ENCODE measurements around the gene KIAA1549. TPM values are rescaled to one million over a fixed set of nuclear protein-coding genes. Genes with fewer than 3 reads are reported as not detected.

The KIAA1549 gene
- total RNA-seq, 1 donor, result 3.7 TPM

DNA sequence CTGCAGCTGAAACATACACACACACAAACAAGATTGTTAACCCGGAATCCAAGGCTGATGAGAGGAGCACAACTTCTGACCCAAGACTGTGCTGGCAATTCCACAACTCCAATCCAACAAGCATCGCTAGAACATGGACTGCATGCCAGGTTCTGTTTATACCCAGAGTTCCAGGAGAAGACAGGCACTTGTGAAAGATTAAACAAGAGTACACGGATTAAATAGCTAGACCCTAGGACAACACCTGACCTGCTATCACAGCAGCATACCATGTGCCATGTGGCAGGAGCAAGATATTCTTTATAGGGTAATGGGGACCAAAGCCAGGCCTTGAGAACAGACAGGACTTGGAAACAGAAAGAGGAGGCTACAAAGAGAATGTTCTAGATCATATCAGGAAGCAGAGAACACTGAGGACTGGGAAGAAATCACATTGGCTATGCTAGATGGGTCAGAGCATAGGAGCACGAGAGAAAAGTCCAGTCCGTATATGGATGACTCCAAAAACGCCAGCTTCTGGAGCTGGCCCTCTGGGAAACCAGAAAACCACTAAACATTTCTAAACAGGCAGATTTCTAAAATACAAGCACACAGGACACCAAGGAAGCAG lies 99.5 kb downstream of the KIAA1549 start:
- H3K4me3 ChIP-seq (ENCODE audit: low read depth, low read length), result no peak overlapping the region
- no peak for DNase-seq (ENCODE audit: low read depth)
- TF ChIP-seq, protein P1, sequence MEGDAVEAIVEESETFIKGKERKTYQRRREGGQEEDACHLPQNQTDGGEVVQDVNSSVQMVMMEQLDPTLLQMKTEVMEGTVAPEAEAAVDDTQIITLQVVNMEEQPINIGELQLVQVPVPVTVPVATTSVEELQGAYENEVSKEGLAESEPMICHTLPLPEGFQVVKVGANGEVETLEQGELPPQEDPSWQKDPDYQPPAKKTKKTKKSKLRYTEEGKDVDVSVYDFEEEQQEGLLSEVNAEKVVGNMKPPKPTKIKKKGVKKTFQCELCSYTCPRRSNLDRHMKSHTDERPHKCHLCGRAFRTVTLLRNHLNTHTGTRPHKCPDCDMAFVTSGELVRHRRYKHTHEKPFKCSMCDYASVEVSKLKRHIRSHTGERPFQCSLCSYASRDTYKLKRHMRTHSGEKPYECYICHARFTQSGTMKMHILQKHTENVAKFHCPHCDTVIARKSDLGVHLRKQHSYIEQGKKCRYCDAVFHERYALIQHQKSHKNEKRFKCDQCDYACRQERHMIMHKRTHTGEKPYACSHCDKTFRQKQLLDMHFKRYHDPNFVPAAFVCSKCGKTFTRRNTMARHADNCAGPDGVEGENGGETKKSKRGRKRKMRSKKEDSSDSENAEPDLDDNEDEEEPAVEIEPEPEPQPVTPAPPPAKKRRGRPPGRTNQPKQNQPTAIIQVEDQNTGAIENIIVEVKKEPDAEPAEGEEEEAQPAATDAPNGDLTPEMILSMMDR (IDR thresholded peaks at IDR 0.05; ENCODE audit: insufficient read depth, low read length), result no peak

DNA sequence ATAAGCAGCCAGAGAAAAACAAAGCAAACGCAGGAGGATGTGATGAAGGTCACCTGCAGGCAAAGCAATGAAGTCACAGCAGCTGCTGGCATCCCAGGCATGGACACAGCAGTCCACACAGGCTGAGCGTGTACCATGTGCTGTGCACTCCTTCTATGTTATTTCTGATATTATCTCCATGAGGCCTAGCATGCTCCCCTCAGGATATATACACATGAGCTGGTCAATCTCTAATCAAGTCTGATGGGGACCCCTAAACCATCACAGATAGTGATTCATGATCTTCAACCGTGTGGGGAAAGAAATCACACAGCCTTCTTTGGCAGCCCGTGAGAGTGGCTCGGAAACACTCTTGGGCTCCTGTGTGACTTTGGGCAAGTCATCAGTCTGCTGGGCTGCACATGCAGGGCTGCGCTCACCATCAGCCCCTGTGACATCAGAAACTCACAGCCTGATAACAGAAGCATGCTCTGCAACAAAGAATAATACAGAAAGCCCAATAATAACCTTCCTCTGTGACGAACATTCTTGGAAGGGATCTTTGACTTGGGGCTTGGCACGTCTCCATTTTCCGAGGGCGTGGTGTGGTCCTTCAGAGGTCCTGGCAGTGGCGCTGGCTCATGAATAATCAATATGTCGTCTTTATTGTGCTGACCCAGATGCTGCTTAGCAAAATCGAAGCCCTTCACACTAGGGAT lies 100.2 kb downstream of the KIAA1549 start:
- DNase-seq (ENCODE audit: low read depth), result peak; percentile 97
- H3K4me3 ChIP-seq (ENCODE audit: low read depth, low read length), result no peak overlapping the region
- TF ChIP-seq, protein P1 (IDR thresholded peaks at IDR 0.05; ENCODE audit: insufficient read depth, low read length), result no peak

DNA sequence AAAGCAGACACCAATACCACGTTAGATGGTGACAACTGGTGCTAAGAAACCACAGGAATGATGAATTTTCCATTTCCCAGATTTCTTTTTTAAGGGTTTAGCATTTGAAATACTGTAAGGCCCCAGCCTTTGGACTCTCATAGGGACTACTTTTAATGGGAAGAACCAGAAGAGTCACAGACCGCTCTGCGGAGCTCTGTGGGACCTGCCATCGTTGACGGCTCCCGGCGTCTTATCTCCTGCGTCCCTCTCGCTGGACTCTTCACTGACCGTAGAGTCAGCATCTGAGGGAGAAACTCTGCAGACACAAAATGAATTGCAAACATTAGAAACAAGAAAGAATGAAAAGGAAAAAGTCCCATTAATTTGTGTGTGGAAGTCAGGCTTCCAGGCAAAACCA lies 101.8 kb downstream of the KIAA1549 start:
- TF ChIP-seq, protein P1 (IDR thresholded peaks at IDR 0.05; ENCODE audit: insufficient read depth, low read length), result no peak
- no peak overlapping the region for H3K4me3 ChIP-seq (ENCODE audit: low read depth, low read length)
- DNase-seq (ENCODE audit: low read depth), result no peak

DNA sequence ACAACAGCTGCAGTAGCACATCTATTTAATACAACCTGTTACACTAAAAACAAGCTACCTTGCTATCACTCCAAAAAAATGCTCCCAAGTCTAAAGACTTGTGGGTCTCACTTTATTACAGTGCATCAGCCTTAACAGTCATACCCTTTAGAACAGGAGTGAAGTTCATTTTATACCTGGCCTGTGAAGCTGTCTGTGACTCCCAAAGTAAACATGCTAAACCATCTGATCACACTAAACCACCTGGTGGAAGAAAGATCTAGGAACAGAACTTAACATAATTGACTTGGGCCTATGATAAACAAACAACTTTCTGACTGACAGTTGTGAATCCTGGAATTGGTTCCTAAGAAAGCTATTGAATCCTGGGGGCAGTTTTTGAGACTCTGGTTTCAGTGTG lies 102.3 kb downstream of the KIAA1549 start:
- no peak for DNase-seq (ENCODE audit: low read depth)
- no peak overlapping the region for H3K4me3 ChIP-seq (ENCODE audit: low read depth, low read length)
- TF ChIP-seq, protein P1 (IDR thresholded peaks at IDR 0.05; ENCODE audit: insufficient read depth, low read length), result no peak

DNA sequence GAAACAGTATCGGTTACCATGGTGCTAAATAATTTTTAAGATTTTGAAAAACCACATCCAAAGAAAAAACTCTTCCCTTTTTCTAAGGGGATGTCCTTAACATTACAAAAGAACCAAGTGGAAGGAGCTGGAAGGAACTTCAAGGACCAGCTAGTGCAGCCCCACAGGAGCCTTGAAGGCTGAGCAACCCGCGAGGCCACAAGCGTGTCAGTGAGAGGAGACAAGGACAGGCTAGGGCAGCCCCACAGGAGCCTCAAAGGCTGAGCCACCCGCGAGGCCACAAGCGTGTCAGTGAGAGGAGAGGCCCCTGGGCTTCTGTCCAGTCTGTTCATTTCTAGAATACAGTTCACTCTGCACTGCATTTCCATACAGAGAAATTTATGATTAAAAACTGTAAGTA lies 103.1 kb downstream of the KIAA1549 start:
- no peak for DNase-seq (ENCODE audit: low read depth)
- H3K4me3 ChIP-seq (ENCODE audit: low read depth, low read length), result no peak overlapping the region
- TF ChIP-seq, protein P1 (IDR thresholded peaks at IDR 0.05; ENCODE audit: insufficient read depth, low read length), result no peak

DNA sequence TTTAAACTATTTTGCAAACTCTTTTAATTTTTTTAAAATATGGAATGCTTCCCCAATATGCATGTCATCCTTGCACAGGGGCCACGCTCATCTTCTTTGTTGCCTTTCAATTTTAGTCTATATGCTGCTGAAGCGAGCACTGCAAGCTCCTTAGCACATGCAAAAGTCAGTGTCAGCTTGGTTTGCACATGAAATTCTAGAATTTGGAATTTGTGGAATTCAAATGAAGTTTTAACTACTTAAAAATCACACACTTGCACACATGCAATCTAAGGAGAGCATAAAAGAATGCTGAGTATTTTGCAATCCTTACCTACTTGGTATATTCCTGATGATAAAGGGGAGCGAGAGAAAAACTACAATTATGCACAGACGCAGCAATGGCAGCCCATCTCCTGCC lies 104.9 kb downstream of the KIAA1549 start:
- no peak for DNase-seq (ENCODE audit: low read depth)
- TF ChIP-seq, protein P1 (IDR thresholded peaks at IDR 0.05; ENCODE audit: insufficient read depth, low read length), result no peak
- H3K4me3 ChIP-seq (ENCODE audit: low read depth, low read length), result no peak overlapping the region

Data from fibroblast of the aortic adventitia (primary cell).